ENCODE results near the gene KLHL40.

DNA sequence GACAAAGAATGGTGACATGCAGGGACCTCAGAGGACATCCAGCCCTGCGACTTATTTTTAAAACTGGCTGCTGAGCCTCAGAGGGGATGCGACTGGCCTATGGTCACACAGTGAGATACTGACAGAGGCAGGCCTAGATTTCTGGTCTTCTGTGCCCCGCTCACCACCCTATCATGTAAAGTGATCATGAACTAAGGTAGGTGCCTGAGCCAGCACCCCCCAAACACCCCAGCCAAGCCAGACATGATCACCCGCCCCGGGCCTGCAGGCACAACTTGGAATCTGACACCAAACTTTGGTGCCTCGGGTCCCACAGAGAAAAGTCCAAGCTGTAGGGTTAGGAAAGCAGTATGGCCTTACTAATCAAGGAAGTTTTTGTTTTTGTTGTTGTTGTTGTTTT lies 51.2 kb downstream of the KLHL40 start:
- TF ChIP-seq POLR2A (IDR thresholded peaks at IDR 0.05): no peak
- TF ChIP-seq, protein P1, sequence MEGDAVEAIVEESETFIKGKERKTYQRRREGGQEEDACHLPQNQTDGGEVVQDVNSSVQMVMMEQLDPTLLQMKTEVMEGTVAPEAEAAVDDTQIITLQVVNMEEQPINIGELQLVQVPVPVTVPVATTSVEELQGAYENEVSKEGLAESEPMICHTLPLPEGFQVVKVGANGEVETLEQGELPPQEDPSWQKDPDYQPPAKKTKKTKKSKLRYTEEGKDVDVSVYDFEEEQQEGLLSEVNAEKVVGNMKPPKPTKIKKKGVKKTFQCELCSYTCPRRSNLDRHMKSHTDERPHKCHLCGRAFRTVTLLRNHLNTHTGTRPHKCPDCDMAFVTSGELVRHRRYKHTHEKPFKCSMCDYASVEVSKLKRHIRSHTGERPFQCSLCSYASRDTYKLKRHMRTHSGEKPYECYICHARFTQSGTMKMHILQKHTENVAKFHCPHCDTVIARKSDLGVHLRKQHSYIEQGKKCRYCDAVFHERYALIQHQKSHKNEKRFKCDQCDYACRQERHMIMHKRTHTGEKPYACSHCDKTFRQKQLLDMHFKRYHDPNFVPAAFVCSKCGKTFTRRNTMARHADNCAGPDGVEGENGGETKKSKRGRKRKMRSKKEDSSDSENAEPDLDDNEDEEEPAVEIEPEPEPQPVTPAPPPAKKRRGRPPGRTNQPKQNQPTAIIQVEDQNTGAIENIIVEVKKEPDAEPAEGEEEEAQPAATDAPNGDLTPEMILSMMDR (IDR thresholded peaks at IDR 0.05): no peak
